Activated T-helper 2 cell treated with anti-CD3 and anti-CD28 coated beads, Interferon-gamma antibody, Interleukin-2, Interleukin-4, amounts not matched to agents 10 μg/mL and 5 μg/mL and 100 μg/mL, durations not matched to agents 14 hours and 24 hours and 36 hours (primary cell): Measurements from ENCODE around the gene MYO1F. TPM values are rescaled to one million over a fixed set of nuclear protein-coding genes. Genes with fewer than 3 reads are reported as not detected.
A peak's percentile ranks its signal among the peaks of the same experiment; 100 is the strongest.
"Not testable (repeated sequence)": the region's sequence is repeated elsewhere in the genome, so short reads cannot be mapped to it uniquely, and the experiment has no call there.

Source experiments
- DNase-seq: peaks from one replicate; pipeline ENCODE4 v3.0.0; 2021; ENCODE audit warnings: low spot score
- H3K27ac Mint-ChIP-seq: one replicate; pipeline ENCODE4 v1.8.0; 2021; ENCODE audit warnings: mixed read lengths
- H3K27me3 Mint-ChIP-seq: one replicate; pipeline ENCODE4 v1.8.0; 2021; ENCODE audit warnings: low read depth, mixed read lengths
- H3K36me3 Mint-ChIP-seq: one replicate; pipeline ENCODE4 v1.8.0; 2021; ENCODE audit warnings: low read depth, mixed read lengths
- H3K4me1 Mint-ChIP-seq: one replicate; pipeline ENCODE4 v1.8.0; 2021; ENCODE audit warnings: low read depth, mixed read lengths
- H3K4me3 Mint-ChIP-seq: one replicate; pipeline ENCODE4 v1.8.0; 2021; ENCODE audit warnings: low read depth, mild to moderate bottlenecking, moderate library complexity, mixed read lengths
- H3K9me3 Mint-ChIP-seq: one replicate; pipeline ENCODE4 v1.8.0; 2021; ENCODE audit warnings: mixed read lengths
- intact Hi-C: fragments of 100-400 bp; cut with micrococcal nuclease; formaldehyde crosslinking; loops from one replicate; pipeline ENCODE4 v1.15.1; 2023
- total RNA-seq: library from RNA; stranded (reverse); gene quantifications from 2 replicates; pipeline ENCODE4 v1.2.3, GENCODE V29; 2022

The MYO1F gene
- total RNA-seq = 43.9 and 47.4 TPM in 2 replicates

DNA sequence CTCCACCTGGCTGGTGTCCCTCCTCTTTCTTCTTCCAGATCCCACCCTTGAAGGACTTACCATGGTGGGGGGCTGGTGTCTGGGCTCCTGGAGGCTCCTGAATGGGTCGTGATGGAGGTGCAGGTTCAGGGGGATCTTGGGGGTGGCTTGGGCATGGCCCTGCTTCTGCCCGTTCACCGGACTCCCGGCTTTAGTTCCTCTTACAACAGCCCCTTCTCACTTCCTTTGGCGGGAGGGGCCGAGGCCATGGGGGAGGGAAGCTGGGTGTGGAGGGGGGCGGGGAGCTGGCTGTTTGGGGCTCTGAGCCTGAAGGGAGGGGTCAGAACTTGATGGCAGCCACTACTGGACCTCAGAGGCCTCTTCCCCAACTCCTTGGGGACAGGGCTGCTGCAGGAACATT, at the start of gene MYO1F:
MYO1F (minus strand) TSS at position 196 of the 400 bp plus-strand sequence; CDS start at position 63, 133 bp downstream.
- H3K4me3 Mint-ChIP-seq = peak within 1 kb of the TSS; percentile 93
- H3K9me3 Mint-ChIP-seq = no peaks in the 10 kb centered on the region
- peaks cover 26% of the 10 kb centered on the region for H3K36me3 Mint-ChIP-seq
- peaks cover 4% of the 10 kb centered on the region for H3K27me3 Mint-ChIP-seq
- H3K27ac Mint-ChIP-seq = peak within 1 kb of the TSS; percentile 85
- intact Hi-C loops = loop anchor here (5.0 kb wide), 1 partner anchor 225 kb away; no protein-coding TSS in a partner anchor
- no peak for DNase-seq
- H3K4me1 Mint-ChIP-seq = peaks cover 51% of the 10 kb centered on the region

DNA sequence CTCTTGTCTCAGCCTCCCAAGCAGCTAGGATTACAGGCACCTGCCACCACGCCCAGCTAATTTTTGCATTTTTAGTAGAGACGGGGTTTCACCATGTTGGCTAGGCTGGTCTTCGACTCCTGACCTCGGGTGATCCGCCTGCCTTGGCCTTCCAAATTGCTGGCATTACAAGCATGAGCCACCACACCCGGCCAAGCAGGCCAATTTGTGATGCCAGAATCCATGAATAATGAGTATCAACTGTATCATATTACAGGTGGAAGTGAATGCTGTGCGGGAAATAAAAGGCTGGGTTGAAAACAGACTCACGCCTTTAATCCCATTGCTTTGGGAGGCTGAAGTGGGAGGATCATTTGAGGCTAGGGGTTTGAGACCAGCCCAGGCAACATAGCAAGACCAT, 49.6 kb upstream of the MYO1F start:
- Mint-ChIP-seq H3K27ac (no peak overlapping the region), H3K4me1 (no peaks in the 10 kb centered on the region), H3K27me3 (no peaks in the 10 kb centered on the region), H3K4me3 (no peak overlapping the region), H3K36me3 (no peaks in the 10 kb centered on the region), H3K9me3 (no peaks in the 10 kb centered on the region)
- DNase-seq = no peak
- intact Hi-C loops = loop anchor here (10.0 kb wide), 1 partner anchor 742 kb away; the partner anchor contains the start of gene LRRC8E

DNA sequence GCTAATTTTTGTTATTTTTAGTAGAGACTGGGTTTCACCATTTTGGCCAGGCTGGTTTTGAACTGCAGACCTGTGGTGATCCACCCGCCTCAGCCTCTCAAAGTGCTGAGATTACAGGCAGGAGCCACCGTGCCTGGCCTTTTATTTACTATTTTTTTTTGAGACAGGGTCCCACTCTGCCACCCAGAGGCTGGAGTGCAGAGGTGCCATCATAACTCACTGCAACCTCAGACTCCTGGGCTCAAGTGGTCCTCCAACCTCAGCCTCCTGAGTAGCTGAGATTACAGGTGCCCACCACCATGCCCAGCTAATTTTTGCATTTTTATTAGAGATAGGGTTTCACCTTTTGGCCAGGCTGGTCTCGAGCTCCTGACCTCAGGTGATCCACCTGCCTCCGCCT, 45.6 kb upstream of the MYO1F start:
- DNase-seq, H3K36me3 Mint-ChIP-seq, H3K4me3 Mint-ChIP-seq, H3K27me3 Mint-ChIP-seq, H3K27ac Mint-ChIP-seq, H3K4me1 Mint-ChIP-seq, H3K9me3 Mint-ChIP-seq: not testable (repeated sequence)
- intact Hi-C loops = loop anchor here (10.0 kb wide), 1 partner anchor 738 kb away; the partner anchor contains the start of gene LRRC8E

DNA sequence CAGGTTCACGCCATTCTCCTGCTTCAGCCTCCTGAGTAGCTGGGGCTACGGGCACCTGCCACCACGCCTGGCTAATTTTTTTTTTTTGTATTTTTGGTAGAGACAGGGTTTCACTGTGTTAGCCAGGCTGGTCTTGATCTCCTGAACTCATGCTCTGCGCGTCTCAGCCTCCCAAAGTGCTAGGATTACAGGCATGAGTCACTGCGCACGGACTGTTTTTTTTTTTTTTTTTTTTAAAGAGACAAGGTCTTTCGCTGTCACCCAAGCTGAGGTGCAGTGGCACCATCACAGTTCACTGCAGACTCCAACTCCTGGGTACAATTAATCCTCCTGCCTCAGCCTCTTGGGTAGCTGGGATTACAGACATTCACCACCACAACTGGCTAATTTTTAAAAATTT, 41.5 kb upstream of the MYO1F start:
- Mint-ChIP-seq H3K4me3 (no peak overlapping the region), H3K27ac (no peak overlapping the region), H3K9me3 (no peaks in the 10 kb centered on the region), H3K27me3 (peaks cover 2% of the 10 kb centered on the region), H3K4me1 (peaks cover 2% of the 10 kb centered on the region), H3K36me3 (no peaks in the 10 kb centered on the region)
- DNase-seq = no peak
- intact Hi-C loops = no loop called here

DNA sequence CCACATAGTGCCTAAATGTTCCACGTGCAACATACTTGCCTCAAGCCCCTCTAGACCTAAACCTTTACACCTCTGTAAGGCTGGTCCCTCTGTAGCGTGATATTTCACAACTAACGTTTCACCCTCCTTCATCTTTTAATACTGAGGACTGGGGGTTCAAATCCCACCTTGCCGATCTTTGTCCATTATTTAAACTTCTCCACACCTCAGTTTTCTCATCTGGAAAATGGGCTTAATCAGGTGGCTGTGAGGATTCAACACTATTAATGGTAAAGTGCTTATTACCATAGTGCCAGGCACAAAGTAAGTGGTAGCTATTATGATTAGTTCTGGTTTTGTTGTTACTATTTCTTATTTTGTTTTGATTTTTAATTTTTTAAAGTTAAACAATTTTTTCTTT, 40.7 kb upstream of the MYO1F start:
- H3K36me3 Mint-ChIP-seq = no peaks in the 10 kb centered on the region
- DNase-seq = no peak
- no peak overlapping the region for H3K4me3 Mint-ChIP-seq
- H3K9me3 Mint-ChIP-seq = no peaks in the 10 kb centered on the region
- intact Hi-C loops = no loop called here
- peaks cover 2% of the 10 kb centered on the region for H3K4me1 Mint-ChIP-seq
- H3K27me3 Mint-ChIP-seq = peaks cover 2% of the 10 kb centered on the region
- no peak overlapping the region for H3K27ac Mint-ChIP-seq

DNA sequence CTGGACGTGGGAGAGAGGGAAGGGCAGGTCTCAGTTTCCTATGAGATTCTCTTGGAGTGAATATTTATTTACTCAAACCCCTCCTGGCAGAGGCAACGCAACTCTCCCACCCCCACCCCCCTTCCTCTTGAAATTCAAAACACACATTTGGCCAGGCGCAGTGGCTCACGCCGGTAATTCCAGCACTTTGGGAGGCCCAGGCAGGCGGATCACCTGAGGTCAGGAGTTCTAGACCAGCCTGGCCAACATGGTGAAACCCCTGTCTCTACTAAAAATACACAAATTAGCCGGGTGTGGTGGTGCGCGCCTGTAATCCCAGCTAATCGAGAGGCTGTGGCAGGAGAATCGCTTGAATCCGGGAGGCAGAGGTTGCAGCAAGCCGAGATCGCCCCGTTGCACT, 40.1 kb upstream of the MYO1F start:
- H3K9me3 Mint-ChIP-seq, H3K27ac Mint-ChIP-seq, intact Hi-C loops, H3K4me1 Mint-ChIP-seq, H3K36me3 Mint-ChIP-seq, DNase-seq, H3K27me3 Mint-ChIP-seq, H3K4me3 Mint-ChIP-seq: not testable (repeated sequence)

DNA sequence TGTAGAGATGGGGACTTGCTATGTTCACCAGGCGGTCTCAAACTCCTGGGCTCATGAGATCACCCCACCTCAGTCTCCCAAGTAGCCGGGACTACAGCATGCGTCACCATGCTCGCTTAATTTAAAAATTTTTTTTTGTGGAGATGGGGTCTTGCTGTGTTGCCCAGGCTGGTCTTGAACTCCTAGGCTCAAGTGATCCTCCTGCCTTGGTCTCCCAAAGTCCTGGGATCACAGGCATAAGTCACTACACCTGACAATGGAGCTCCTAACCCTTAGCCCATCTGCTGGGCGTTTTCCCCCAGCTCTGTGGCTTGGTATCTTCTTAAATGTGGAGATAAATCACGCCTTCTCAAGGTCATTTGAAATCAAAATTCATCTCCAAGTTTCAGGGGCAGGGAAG, 39.6 kb upstream of the MYO1F start:
- Mint-ChIP-seq H3K4me1 (peaks cover 5% of the 10 kb centered on the region), H3K36me3 (no peaks in the 10 kb centered on the region), H3K27ac (no peak overlapping the region), H3K27me3 (peaks cover 4% of the 10 kb centered on the region), H3K9me3 (no peaks in the 10 kb centered on the region), H3K4me3 (no peak overlapping the region)
- no peak for DNase-seq
- intact Hi-C loops = no loop called here

DNA sequence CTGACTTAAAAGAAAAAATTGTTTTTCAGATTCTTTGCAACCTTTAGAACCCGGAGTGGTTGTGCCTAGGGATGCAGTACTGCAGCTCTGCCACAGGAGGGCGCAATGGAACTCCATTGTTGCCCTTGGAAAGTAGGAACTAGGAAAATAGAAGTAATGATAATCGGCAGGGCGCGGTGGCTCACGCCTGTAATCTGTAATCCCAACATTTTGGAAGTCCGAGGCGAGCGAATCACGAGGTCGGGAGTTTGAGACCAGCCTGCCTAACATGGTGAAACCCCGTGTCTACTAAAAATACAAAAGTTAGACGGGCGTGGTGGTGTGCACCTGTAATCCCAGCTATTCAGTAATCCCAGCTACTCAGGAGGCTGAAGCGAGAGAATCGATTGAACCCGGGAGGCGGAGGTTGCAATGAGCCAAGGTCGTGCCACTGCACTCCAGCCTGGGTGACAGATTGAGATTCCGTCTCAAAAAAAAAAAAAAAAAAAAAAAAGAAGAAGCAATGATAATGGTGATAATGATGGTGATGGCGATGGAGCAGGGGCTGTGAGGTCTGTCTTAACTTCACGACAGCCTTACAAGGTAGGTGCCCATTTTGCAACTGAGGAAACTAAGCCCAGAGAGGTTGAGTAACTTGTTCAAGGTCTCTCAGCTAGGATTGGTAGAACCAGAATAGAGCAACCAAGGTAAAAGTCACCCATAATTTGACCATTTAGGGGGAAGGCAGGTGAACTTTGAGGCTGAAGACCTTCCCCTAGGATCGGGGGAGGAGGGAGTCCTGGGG, 38.8 kb upstream of the MYO1F start:
- Mint-ChIP-seq H3K9me3 (no peaks in the 10 kb centered on the region), H3K27ac (no peak overlapping the region), H3K4me3 (no peak overlapping the region), H3K4me1 (peaks cover 5% of the 10 kb centered on the region), H3K36me3 (no peaks in the 10 kb centered on the region), H3K27me3 (peaks cover 4% of the 10 kb centered on the region)
- peak; percentile 43 for DNase-seq
- intact Hi-C loops = no loop called here

DNA sequence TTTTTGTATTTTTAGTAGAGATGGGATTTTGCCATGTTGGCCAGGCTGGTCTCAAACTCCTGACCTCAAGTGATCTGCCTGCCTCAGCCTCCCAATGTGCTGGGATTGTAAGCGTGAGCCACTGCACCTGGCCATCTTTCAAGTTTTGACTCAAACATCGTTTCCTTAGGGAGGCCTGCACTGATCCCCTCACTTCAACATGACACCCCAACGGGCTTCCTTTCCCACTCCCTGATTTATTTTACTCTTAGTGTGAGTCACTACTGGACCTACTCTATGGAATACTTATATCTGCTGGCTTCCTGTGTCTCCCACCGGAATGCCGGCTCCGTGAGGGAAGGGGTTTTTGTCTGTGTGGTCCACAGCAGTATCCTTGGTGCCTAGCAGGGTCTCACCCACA, 37.8 kb upstream of the MYO1F start:
- Mint-ChIP-seq H3K4me3 (no peak overlapping the region), H3K4me1 (peaks cover 8% of the 10 kb centered on the region), H3K27ac (no peak overlapping the region), H3K9me3 (no peaks in the 10 kb centered on the region), H3K36me3 (no peaks in the 10 kb centered on the region), H3K27me3 (peaks cover 8% of the 10 kb centered on the region)
- intact Hi-C loops = no loop called here
- no peak for DNase-seq

DNA sequence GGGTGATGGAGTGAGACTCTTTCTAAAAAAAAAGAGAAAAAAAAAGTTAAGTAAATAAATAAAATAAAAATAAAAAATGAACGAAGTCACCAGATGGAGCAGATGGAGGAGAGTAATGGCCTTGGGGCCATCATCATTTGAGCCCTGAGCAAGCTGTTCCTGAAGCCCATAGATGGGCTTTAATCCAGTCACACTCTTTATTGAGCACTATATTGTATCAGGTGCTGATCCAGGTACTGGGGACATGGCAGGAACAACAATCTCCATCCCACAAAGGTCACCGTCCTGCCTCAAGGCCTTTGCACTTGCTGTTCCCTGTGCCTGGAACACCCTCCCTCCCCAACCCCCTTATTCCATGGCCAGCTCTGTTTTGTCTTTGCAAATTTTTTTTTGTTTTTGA, 37.2 kb upstream of the MYO1F start:
- H3K4me3 Mint-ChIP-seq = no peak overlapping the region
- no peaks in the 10 kb centered on the region for H3K9me3 Mint-ChIP-seq
- intact Hi-C loops = no loop called here
- DNase-seq = no peak
- no peak overlapping the region for H3K27ac Mint-ChIP-seq
- peaks cover 12% of the 10 kb centered on the region for H3K4me1 Mint-ChIP-seq
- H3K36me3 Mint-ChIP-seq = no peaks in the 10 kb centered on the region
- H3K27me3 Mint-ChIP-seq = peaks cover 13% of the 10 kb centered on the region

DNA sequence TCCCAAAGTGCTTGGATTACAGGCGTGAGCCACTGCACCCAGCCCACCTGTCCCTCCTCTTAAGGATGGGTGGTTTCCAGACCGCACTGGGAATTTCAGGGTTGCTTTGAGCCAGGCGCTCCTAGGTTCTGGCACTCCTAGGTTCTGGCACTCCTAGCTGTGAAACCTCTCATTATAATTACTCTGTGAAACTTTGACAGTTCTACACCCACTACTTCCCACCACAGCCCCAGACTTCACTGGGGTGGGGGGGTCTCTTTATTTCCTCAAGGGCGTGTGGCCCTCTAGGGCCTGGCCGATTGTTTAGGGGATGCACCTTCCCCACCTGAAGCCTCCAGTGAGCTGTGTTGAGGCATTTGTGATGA, 35.5 kb upstream of the MYO1F start:
- H3K27me3 Mint-ChIP-seq = peaks cover 20% of the 10 kb centered on the region
- H3K4me3 Mint-ChIP-seq = no peak overlapping the region
- peaks cover 12% of the 10 kb centered on the region for H3K4me1 Mint-ChIP-seq
- no peak overlapping the region for H3K27ac Mint-ChIP-seq
- no peaks in the 10 kb centered on the region for H3K9me3 Mint-ChIP-seq
- DNase-seq = no peak
- intact Hi-C loops = no loop called here
- H3K36me3 Mint-ChIP-seq = no peaks in the 10 kb centered on the region

DNA sequence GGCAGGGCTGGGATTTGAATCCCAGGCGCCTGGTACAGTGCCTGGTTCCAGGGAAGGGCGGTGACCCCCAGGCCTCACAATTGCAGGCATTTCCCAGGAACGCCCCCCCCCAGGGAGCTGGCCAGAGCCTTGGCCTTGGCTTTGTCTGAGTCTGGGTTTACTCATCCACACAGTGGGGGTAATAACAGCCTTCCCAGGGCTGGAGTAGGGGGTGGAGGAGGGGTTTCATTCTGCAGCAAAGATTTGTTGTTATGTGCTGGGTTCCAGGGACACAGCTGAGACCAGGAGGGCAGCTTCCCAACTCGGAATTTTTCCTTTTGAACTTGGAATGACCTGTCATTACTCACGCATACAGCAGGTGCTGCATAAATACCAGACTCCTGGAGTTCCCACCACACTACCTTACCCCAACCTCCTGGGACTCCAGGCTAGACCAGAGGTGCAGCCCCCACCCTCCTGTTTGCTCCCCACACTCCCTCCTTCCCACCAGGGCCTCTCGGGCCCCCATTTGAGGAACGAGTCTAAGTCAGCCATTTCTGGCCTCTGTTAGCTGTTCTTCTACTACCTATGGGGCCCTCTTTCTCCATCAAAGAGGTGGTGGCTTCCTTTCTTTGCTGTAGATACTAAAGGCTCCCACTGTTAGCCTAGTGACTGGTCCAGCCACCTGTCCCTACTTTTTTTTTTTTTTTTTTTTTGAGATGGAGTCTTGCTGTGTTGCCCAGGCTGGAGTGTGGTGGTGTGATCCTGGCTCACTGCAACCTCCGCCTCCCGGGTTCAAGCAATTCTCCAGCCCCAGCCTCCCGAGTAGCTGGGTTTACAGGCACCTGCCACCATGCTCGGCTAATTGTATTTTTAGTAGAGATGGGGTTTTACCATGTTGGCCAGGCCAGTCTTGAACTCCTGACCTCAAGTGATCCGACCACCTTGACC, 34.9 kb upstream of the MYO1F start:
- Mint-ChIP-seq H3K36me3 (no peaks in the 10 kb centered on the region), H3K27me3 (peaks cover 20% of the 10 kb centered on the region), H3K27ac (no peak overlapping the region), H3K4me3 (peak overlapping the region; percentile 43), H3K4me1 (peaks cover 12% of the 10 kb centered on the region), H3K9me3 (no peaks in the 10 kb centered on the region)
- no peak for DNase-seq
- intact Hi-C loops = no loop called here

DNA sequence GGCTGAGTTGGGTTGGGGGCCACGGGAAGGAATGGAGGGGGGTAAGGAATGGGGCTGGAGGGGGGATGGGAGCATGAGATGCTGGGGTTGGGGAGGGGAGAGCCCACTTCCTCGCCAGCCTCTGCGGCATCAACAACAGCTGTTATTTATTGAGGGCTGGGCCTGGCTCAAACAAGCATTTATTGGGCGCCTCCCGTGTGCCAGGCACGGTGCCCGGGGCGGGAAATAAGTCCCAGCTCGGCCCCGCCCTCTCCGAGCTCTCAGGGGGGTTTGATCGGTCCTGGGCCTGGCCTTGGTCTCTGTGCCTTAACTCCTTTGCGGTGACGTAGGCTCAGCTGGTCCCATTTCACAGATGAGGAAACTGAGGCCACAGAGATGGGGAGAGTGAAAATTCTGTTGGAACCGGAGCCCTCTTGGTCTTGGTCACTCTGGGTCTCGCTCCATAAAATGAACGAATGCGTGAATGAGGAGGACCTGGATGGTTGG, 34.2 kb upstream of the MYO1F start:
- Mint-ChIP-seq H3K4me3 (peak overlapping the region; percentile 37), H3K9me3 (no peaks in the 10 kb centered on the region), H3K36me3 (no peaks in the 10 kb centered on the region), H3K27me3 (peaks cover 23% of the 10 kb centered on the region), H3K27ac (no peak overlapping the region), H3K4me1 (peaks cover 12% of the 10 kb centered on the region)
- intact Hi-C loops = no loop called here
- DNase-seq = no peak
